Gastrocnemius medialis (tissue), 4 donors: ENCODE measurements around the gene DOCK4. TPM values are rescaled to one million over a fixed set of nuclear protein-coding genes. Genes with fewer than 3 reads are reported as not detected.

ENCODE experiments used
- ATAC-seq, 2 donors: fragments of 150-250 bp; one replicate each; pipeline ENCODE4 v1.9.1; 2016
- DNase-seq, 2 donors: peaks; one replicate each; pipeline ENCODE4 v3.0.0-alpha.2; 2019
- H3K27ac ChIP-seq, 4 donors: fragments of 200-600 bp; sonication (generic); 1 replicate in 1 of 4; 2 replicates in 3 of 4; pipeline ENCODE4 v1.5.1; 2016 to 2018; ENCODE audit warnings: mild to moderate bottlenecking in 2 of 4, moderate library complexity in 1 of 4
- H3K27me3 ChIP-seq, 3 donors: fragments of 200-600 bp; sonication (generic) in 2 of 3; 1 replicate in 1 of 3; 2 replicates in 2 of 3; pipeline versions ENCODE4 v1.5.1 to v1.6.0; 2016 to 2019; ENCODE audit warnings: mild to moderate bottlenecking in 1 of 3, moderate library complexity in 1 of 3
- H3K36me3 ChIP-seq, 2 donors: fragments of 200-600 bp; sonication (generic) in 1 of 2; one replicate each; pipeline ENCODE4 v1.5.1; 2017 to 2018
- H3K4me1 ChIP-seq, 2 donors: fragments of 200-600 bp; sonication (generic) in 1 of 2; one replicate each; pipeline ENCODE4 v1.5.1; 2016 to 2017; ENCODE audit warnings: mild to moderate bottlenecking in 2 of 2
- H3K4me3 ChIP-seq, 4 donors: fragments of 200-600 bp; sonication (generic) in 3 of 4; 1 replicate in 1 of 4; 2 replicates in 3 of 4; pipeline ENCODE4 v1.5.1; 2016 to 2019; ENCODE audit warnings: mild to moderate bottlenecking in 2 of 4
- H3K9me3 ChIP-seq, 3 donors: fragments of 200-600 bp; sonication (generic) in 2 of 3; 1 replicate in 1 of 3; 2 replicates in 2 of 3; pipeline ENCODE4 v1.5.1; 2016 to 2019
- POLR2A ChIP-seq, 2 donors: fragments of 450-650 bp; IDR thresholded peaks; one replicate each; pipeline ENCODE4 v1.6.1; 2017; ENCODE audit warnings: antibody characterized with exemption in 2 of 2, mild to moderate bottlenecking in 2 of 2, moderate library complexity in 2 of 2
- in situ Hi-C, 4 donors: fragments of 200-750 bp; cut with MboI; loops; one replicate each; pipeline versions ENCODE4 v1.15.0 to v1.8.0; 2017; ENCODE audit warnings: low sequenced_read_pairs in 4 of 4
- intact Hi-C: fragments of 100-400 bp; cut with DNase I; formaldehyde crosslinking; loops from one replicate; pipeline ENCODE4 v1.15.1; 2023; ENCODE audit warnings: low total_unique reads
- total RNA-seq, 4 donors: library from RNA; depleted of rRNA; stranded (reverse); fragments of >200 nt; gene quantifications; one replicate each; pipeline versions ENCODE4 v1.1.0 to v1.2.3, GENCODE V29; 2016
- TF ChIP-seq, protein P1 (sequence below), 5 experiments: fragments of 450-650 bp in 3 of 5; fragments of 200-600 bp in 2 of 5; sonication (generic) in 2 of 5; IDR thresholded peaks in 4 of 5; conservative IDR thresholded peaks in 1 of 5; 1 replicate in 4 of 5; 2 replicates in 1 of 5; pipeline ENCODE4 v1.5.1; 2016 to 2019; ENCODE audit warnings: antibody characterized with exemption in 5 of 5, mild to moderate bottlenecking in 3 of 5, moderate library complexity in 3 of 5

Gene DOCK4
- total RNA-seq, 4 donors from 2014 or later = 8.7 to 12.0 (median 10.2) TPM

DNA sequence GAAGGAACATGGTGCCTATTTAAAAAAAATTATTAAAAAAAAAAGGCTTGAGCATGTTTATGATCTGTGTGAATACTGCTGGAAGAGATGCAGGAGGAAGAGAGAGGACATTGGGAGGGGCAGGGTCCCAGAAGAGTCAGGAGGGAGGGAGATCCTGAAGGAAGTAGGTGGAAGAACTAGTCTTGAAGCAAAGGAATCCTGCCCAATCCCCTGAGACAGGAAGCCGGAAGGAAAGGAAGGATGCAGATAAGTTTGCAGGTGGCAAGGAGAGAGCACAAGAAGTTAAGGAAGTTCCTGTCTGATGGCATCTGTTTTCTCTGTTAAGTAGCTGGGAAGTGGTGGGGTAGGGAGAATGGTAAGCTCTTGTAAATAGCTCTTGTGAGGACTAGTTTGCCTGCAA, 318.5 kb downstream of the DOCK4 start:
- DNase-seq (no peak), ATAC-seq (peak in 1 of 2 donors; percentile 36)
- intact Hi-C loops = no loop called here
- Histone ChIP-seq H3K27me3 (no peaks in the 10 kb centered on the region), H3K9me3 (no peaks in the 10 kb centered on the region), H3K4me1 (no peaks in the 10 kb centered on the region), H3K27ac (peak overlapping the region in 1 of 4 donors; percentile 11), H3K36me3 (no peaks in the 10 kb centered on the region), H3K4me3 (no peak overlapping the region)
- TF ChIP-seq POLR2A (IDR thresholded peaks at IDR 0.05) = no peak
- TF ChIP-seq, protein P1, sequence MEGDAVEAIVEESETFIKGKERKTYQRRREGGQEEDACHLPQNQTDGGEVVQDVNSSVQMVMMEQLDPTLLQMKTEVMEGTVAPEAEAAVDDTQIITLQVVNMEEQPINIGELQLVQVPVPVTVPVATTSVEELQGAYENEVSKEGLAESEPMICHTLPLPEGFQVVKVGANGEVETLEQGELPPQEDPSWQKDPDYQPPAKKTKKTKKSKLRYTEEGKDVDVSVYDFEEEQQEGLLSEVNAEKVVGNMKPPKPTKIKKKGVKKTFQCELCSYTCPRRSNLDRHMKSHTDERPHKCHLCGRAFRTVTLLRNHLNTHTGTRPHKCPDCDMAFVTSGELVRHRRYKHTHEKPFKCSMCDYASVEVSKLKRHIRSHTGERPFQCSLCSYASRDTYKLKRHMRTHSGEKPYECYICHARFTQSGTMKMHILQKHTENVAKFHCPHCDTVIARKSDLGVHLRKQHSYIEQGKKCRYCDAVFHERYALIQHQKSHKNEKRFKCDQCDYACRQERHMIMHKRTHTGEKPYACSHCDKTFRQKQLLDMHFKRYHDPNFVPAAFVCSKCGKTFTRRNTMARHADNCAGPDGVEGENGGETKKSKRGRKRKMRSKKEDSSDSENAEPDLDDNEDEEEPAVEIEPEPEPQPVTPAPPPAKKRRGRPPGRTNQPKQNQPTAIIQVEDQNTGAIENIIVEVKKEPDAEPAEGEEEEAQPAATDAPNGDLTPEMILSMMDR (IDR thresholded peaks at IDR 0.05 in 4 of 5, conservative IDR thresholded peaks at IDR 0.05 in 1 of 5) = no peak
- in situ Hi-C loops = no loop called here

DNA sequence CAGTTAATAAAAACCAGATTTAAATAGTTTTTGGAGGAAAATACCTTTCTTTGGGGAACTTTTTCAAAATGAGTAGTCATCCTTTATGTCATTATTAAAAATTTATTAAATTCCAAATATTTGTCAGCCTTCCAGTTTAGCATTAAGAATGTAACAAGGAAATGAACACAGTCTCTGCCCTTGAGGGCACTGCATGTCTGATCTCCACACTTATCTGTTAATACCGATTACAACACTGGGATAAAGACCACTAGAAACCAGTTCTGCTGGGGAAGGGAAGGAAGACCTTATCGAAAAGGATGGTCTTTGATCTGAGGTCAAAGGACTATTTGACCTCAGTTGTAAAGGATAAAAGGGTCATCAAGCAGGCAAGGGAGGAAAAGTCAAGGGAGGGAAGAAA, 320.0 kb downstream of the DOCK4 start:
- no peak for ATAC-seq
- intact Hi-C loops (no loop called here), in situ Hi-C loops (no loop called here)
- H3K36me3 ChIP-seq = no peaks in the 10 kb centered on the region
- H3K4me1 ChIP-seq = no peaks in the 10 kb centered on the region
- H3K9me3 ChIP-seq = no peaks in the 10 kb centered on the region
- H3K27ac ChIP-seq = no peak overlapping the region
- H3K27me3 ChIP-seq = no peaks in the 10 kb centered on the region
- no peak overlapping the region for H3K4me3 ChIP-seq
- TF ChIP-seq POLR2A (IDR thresholded peaks at IDR 0.05) = no peak
- TF ChIP-seq, protein P1 (IDR thresholded peaks at IDR 0.05 in 4 of 5, conservative IDR thresholded peaks at IDR 0.05 in 1 of 5) = no peak
- DNase-seq = no peak

DNA sequence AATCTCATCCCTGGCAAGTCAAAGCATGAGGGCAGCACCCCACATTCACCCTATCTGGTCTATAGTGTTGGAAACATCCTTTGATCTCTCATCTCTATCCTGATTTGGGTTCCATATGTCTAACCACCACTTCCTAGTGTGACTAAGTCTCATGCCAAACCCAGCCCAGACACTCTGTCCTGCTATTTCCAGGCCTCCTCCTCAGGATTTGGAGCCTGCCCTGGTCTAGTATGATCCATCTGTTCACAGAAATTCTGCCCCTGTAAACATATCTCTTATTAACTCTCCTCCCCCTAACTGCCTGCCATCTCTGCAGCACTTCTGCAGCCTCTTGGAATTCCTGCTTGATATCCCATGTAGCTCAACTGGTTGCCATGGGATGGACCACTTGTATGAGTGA, 323.0 kb downstream of the DOCK4 start:
- ATAC-seq (no peak), DNase-seq (no peak)
- Histone ChIP-seq H3K36me3 (no peaks in the 10 kb centered on the region), H3K27me3 (no peaks in the 10 kb centered on the region), H3K4me3 (no peak overlapping the region), H3K9me3 (no peaks in the 10 kb centered on the region), H3K4me1 (no peaks in the 10 kb centered on the region), H3K27ac (no peak overlapping the region)
- TF ChIP-seq, protein P1 (IDR thresholded peaks at IDR 0.05 in 4 of 5, conservative IDR thresholded peaks at IDR 0.05 in 1 of 5) = no peak
- TF ChIP-seq POLR2A (IDR thresholded peaks at IDR 0.05) = no peak
- in situ Hi-C loops = no loop called here
- intact Hi-C loops = no loop called here

DNA sequence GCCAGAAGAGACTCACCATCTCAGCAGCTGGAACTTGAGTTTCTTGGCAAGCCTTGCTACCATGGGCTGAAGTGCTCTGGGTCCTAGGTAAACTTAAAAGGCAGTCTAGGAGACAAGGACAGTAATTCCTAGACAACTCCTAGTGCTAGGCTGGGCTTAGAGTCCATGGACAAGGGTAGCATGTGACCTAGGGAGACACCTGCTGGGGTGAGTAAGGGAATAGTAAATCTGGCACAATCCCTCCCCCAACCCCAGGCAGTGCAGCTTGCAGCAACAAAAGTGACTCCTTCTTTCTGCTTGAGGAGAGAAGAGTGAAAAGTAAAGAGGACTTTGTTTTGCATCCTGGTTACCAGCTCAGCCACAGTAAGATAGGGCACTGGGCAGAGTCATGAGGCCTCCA, 327.4 kb downstream of the DOCK4 start:
- DNase-seq = no peak
- Histone ChIP-seq H3K9me3 (no peaks in the 10 kb centered on the region), H3K27ac (no peak overlapping the region), H3K27me3 (no peaks in the 10 kb centered on the region), H3K4me3 (no peak overlapping the region), H3K4me1 (peaks cover 0 to 6% of the 10 kb centered on the region in 2 donors), H3K36me3 (no peaks in the 10 kb centered on the region)
- TF ChIP-seq, protein P1 (IDR thresholded peaks at IDR 0.05 in 4 of 5, conservative IDR thresholded peaks at IDR 0.05 in 1 of 5) = no peak
- TF ChIP-seq POLR2A (IDR thresholded peaks at IDR 0.05) = no peak
- in situ Hi-C loops = no loop called here
- intact Hi-C loops = no loop called here
- no peak for ATAC-seq

DNA sequence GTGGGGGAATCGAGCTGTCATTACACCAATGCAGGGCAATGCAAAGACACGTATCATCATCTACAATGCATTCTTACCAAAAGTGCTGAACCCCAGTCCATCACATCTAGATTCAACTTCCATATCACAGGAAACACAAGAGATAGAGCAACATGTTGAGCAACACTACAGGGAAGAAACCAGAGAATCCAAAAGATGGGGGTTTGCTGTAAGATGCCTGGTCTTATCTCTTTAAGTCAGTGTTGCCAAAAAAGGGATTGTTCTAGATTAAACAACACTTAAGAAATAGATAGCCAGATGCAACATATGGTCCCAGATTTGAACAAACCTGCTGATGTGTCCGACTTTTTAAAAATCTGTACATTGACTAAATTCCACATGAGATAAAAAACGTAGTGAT, 328.3 kb downstream of the DOCK4 start:
- intact Hi-C loops = no loop called here
- Histone ChIP-seq H3K27me3 (no peaks in the 10 kb centered on the region), H3K27ac (no peak overlapping the region), H3K36me3 (no peaks in the 10 kb centered on the region), H3K9me3 (no peaks in the 10 kb centered on the region), H3K4me1 (peaks cover 0 to 15% of the 10 kb centered on the region in 2 donors), H3K4me3 (no peak overlapping the region)
- no peak for DNase-seq
- no peak for TF ChIP-seq POLR2A (IDR thresholded peaks at IDR 0.05)
- TF ChIP-seq, protein P1 (IDR thresholded peaks at IDR 0.05 in 4 of 5, conservative IDR thresholded peaks at IDR 0.05 in 1 of 5) = no peak
- no peak for ATAC-seq
- in situ Hi-C loops = no loop called here
